HG03097 (cell line): ENCODE results near the gene EHMT1.

Source experiments
- ATAC-seq: cut with Tn5 transposase; IDR thresholded peaks from one replicate; pipeline ENCODE4 v1.9.1; 2021; ENCODE audit not compliant: unreplicated experiment, low FRiP score

EHMT1 gene

DNA sequence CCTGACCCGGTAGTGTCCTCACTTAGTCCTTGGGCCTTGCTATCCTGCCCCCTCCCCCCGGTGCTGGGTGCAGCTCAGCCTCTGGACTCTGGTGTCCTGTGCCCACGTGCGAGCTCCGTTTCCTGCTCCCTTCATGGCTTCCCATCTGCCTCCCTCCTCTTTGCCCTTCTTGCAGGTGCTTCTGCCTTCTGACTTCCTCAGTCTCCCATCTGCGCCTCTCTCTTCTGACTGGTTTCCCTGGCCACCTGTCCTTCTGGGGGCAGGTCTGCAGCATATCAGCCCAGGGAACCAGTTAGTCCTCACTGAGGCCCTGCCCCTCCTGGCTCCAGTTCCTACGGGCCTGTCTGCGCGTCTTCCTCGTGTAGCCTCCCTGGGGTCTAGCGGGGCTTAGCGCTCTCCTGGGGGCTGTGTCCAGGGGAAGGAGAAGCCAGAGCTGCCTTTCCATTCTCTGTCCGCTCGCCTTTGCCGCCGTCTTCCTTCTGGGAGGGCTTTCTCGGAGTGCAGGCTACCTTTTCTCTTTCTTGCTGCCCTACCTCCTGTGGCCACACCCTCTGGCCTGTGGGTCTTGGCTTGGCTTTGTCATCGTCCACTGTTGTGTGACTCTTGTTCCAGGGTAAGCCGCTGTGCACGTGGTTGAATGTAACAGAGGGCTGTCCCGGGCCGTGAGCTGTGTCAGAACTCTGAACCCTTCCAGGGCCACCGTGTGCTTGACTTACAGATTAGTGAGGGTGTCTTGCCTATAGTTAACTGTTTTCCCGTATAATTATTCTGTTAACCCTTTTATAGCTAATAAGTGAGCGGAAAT lies 51.8 kb downstream of the EHMT1 start:
- no peak for ATAC-seq

DNA sequence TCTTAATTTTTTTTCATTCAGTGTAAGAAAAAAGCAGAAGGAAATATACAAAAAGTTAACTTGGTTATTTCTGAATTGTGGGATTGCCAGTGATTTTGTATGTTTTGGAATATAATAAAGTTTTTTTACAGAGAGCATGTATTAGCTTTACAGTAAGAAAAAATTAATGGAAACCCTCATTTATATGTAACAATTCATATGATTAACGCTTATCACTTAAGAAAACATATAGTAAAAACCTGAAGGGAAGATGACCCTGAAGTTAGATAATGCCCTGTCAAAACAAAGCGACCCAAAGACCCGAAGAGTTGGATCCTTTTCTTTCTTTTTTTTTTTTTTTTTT lies 52.4 kb downstream of the EHMT1 start:
- ATAC-seq: no peak

DNA sequence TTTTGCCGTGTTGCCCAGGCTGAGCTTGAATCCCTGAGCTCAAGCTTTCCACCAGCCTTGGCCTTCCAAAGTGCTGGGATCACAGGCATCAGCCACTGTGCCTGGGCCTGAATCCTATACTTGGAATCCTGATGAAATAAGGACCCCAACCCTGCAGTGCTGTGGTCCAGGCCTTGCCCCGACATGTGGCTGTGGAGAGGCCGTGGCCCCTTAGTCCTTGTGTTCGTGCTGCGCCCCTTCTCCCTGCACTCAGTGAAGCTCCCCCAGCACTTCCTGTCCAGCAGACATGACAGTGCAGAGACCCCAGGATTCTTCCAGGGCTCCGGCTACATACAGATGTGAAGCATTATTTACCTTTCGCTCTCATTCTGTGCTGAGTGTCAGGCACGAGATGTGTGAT lies 52.9 kb downstream of the EHMT1 start:
- ATAC-seq: no peak

DNA sequence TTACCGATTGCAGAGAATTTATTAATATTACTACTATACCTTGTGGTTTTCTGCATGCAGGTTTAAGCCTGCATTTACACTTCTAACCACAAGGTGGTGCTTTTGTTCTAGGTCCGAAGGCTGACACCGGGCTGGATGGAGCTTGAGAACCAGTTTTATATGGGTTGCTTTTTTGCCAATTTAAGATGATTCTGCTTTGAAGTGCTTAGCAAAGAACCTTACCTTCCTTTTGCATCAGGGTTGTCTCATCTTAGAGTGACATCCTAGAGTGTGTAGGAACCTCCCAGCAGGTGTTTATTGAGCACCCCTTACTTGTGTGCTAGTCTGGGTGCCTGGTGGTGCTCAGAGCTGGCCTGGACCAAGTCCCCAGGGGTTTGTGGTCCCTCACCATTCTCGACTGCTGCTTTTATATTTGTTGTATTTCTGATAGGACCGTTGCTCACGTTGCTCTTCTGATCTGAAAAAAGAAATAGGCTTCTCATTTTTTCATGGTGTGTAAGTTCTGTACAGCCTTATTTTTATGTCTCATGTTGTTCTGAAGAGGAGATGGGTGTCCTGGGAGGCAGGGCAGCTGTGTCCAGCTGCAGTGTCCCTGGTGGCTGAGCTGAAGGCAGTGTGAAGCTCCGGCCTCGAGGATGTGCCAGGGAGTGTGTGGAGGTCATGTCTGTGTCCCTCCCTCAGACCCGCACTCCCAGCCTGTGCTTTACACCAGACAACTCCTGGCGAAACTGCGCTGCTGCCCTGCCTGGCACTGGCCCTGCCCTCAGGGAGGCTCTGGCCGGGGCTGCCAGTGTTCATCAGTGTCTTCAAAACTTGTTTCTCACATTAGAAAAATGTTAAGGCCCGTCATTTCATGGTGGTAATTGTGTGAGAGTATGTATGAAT lies 54.3 kb downstream of the EHMT1 start:
- ATAC-seq: no peak

DNA sequence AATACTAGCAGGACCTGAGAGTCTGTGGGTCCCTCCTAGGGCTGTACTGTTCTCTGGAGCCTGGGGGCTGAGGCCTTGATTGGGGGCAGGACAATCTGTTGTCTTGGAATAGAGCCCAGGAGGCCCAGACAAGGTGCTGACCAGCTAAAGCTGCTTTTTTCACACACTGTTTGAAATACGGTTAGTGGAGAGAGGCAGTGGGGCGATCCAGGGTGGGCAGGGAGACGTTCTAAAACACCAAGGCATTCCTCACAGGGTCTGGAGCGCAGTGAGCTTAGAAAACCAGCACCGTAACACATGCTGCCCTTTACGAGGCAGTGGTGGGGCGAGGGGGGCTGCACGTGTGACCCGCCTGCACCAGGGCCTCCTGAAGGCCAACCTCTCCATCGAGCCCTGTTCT lies 55.1 kb downstream of the EHMT1 start:
- ATAC-seq: no peak

DNA sequence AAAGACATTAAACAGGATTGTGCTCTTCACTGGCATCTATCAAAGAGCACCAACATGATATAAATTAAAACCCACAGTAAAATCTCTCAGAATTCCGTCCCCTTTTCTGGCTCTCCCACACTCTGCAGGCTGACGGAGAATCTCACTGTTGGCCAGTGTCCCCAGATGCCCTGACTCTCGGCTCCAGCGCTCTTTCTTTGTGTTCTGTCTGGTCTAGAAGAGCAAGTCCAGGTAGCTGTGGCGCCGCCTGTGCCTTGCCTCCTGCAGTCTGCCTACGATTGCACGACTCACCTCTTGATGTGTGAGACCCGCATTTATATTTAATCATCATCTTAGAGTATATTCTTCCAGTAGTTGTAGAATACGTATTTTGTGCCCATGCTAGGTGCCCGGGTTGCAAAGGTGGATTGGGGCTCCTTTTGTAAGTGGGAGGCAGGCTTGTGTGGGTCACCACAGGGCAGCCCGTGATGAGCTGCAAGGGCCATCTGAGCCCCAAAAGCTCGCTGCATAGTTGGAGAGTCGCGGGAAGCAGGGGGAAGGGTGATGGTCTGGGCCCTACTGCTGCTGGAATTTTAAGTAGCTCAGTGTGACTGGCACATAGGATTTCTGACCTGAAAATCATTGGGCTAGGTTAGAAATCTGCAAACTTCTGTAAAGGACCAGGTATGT lies 55.6 kb downstream of the EHMT1 start:
- ATAC-seq: no peak

DNA sequence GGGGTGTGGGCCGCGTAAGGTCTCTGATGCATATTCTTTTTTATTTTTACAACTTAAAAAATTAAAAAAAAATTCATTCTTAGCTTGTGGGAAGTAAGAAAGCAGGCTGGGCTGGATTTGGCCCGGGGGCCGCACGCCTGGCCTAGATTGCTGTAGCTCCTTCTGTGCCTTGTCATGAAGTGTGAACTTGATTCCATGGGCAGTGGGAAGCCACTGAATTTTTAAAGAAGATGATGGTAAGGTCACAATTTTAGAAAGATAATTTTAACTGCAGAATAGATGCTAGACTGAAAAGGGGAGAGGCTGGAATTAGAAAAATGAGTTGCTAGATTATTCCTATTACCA lies 56.1 kb downstream of the EHMT1 start:
- no peak for ATAC-seq

DNA sequence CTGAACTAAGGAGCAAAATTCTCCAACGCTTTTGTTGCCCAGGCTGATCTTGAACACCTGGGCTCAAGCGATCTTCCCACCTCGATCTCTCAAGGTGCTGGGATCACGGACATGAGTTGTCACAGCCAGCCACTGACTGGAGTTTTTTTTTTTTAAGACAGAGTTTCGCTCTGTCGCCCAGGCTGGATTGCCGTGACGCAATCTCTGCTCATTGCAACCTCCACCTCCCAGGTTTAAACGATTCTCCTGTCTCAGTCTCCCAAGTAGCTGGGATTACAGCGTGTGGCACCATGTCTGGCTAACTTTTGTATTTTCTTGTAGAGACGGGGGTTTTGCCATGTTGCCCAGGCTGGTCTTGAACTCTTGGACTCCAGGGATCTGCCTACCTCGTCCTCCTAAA lies 58.2 kb downstream of the EHMT1 start:
- no peak for ATAC-seq

DNA sequence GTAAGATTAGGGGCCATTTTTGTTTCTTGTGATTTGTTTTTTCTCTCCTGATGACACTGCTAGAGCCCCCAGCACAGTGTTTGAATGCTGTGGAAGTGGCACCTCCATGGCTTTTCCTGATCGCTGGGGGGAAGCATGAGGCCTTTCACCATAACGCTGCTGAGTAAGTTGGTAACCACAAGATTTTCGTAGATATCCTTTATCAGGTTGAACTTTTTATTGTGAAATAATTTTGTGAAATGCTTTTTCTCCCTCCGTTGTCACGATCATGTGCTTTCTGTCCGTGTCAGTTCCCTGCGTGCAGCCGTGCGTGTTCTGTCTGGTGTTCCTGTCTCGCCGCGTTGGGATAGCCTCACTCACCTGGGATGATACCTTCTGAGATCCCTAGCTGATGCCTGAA lies 59.4 kb downstream of the EHMT1 start:
- no peak for ATAC-seq

DNA sequence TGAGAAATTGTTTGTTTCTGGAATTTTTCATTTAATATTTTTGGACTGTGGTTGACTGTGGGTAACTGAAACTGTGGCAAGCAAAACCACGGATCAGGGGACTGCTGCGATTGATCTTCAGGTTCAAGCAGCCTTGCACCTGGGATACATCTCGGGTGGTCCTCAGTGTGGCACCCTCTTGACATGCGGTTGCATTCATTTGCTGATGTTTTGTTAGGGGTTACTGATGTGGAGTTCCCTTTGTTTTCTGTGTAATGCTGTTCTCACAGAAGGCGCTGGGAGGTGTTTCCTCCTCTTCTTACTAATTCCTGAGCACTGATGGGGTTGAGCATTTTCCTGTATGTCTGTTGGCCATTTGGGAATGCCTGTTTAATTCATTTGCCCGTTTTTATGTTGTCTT lies 60.4 kb downstream of the EHMT1 start:
- no peak for ATAC-seq

DNA sequence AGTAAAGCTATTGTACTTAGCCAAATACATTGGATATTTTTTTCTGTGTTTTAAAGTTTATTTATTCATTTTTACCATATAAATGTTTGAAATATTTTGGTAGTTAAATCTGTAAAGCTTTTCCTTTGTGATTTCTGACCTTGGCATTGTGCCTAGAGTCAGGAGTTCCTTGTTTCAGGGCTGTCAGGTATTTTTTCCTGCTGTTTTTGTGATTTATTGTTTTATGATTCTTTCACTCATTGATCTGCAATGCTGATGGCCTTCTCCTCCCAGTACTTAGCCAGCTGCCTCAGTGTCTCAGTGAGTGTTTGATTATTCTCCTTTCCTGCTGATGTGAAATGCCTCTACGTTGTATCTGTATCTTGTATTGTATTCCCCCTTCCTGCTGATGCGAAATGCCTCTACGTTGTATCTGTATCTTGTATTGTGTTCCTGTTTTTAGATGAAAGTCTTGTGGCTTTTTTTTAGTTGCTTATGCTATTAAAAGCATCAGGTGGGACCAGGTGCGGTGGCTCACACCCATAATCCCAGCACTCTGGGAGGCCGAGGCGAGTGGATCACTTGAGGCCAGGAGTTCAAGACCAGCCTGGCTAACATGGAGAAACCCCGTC lies 61.0 kb downstream of the EHMT1 start:
- ATAC-seq: no peak

DNA sequence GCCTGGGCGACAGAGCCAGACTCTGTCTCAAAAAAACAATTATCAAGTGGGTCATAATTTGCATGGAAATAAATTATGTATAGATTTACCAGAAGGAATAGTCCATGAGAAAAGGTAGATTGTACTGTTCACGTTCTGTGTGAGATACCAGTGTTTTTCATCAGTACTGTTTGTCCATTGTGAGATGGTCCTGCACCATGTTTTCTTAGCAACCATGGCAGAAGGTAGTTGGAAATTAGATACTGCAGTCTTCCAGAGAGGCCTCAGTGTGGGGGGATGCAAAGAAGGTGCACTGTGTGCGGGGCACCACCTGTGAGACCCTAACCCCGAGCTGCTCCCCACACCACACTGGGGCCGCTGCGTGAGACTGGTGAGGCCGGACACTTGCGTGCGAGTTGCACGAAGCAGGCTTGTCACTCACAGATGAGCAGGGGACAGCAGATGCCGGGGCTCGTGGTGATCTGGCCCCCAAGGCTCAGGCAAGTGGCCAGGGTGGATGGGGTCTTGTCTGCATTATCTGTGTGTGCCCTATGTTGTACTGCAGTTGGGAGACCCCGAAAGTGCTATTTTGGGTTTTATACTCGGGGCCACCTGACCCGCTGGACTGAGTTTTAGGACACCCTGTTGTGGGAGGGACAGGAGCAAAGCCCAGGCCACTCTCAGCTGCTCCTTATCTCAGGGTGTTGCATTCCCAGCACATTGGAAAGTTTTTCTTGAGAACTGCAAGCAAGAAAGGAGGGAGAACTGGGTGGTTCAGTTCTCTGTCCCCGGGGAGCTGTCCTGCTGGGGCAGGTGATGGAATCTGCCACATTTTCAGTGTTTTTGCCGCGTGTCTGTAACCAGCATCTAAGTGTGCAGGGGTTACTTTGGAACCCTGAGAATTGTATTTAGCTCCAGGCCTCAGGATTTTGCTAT lies 61.9 kb downstream of the EHMT1 start:
- no peak for ATAC-seq

DNA sequence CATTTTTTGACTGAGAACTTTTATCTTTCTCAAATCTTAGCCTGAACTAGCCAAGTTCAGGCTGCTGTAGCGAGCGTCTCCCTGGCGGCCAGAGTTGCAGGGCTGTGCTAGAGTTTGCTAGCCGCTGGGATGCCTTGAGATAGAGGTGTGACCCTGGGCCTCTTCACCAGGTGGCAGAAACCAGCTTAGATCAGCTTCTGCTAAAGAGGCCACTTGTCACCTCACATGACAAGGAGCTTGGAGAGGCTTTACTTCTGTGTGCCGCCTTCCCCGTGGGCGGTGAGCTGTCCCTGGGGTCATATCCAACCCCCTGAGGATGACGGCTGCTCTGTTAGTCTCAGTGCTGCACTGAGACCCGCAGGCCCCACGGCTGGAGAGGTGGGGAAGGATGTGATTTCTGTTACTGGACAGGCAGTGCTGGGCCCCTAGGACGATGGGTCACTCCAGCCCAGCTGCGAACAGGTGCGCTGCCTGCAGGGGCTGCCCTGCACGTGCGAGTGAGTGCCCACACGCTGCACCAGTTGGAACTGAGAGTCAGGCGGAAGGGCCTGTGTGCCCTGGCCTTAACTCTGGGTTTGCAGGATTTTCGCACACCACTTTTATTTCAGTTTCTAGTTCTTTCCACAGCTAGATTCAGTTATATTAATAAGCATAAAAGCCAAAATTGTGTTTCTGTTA lies 63.8 kb downstream of the EHMT1 start:
- no peak for ATAC-seq

DNA sequence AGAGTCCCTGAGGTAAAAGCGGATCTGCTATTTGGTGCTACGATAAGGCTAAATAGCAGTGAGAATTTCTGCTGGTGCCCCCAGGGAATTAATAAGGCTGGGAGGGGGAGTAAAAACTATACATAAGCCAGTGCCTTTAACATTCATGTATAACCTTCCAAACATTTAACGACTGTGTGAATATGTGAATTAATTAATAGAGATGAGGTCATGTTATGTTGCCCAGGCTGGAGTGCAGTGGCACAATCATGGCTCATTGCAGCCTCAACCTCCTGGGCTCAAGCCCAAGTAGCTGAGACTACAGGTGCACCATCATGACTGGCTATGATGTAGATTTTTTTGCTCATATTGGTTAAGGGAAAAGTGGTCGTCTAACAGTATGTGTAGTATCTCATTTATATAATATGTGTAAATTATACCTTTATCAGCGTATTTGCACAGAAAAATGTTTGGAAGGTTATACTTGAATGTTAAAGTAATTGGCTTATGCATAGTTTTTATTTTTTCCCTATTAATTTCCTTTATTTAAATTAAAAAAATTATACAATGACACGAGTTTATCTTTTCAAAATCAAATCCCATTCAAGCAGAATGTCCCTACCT lies 64.6 kb downstream of the EHMT1 start:
- ATAC-seq: no peak

DNA sequence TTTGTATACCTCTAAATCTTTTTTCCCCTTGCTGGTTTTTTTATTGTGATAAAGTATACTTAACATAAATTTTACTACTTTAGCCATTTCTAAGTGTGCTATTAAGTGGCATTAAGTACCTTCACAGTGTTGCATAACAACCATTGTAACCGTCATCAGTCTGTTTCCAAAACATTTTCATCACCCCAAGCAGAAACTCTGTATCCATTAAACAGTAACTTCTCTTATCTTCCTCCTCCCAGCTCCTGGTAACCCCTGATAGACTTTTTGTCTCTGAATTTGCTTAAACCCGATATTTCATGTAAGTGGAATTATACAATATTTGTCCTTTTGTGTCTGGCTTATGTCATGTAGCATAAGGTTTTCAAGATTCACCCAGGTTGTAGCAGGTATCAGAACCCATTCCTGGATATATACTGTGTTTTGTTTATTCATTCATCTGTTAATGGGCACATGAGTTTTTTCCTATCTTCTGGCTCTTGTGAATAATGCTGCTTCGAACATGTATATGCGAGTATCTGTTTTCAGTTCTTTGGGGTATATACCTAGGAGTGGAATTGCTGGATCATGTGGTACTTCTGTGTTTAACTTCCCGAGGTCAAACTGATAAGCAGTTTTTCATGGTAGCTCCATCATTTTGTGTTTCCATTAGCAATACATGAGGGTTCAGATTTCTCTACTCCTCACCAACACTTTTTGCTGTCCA lies 66.4 kb downstream of the EHMT1 start:
- ATAC-seq: no peak

DNA sequence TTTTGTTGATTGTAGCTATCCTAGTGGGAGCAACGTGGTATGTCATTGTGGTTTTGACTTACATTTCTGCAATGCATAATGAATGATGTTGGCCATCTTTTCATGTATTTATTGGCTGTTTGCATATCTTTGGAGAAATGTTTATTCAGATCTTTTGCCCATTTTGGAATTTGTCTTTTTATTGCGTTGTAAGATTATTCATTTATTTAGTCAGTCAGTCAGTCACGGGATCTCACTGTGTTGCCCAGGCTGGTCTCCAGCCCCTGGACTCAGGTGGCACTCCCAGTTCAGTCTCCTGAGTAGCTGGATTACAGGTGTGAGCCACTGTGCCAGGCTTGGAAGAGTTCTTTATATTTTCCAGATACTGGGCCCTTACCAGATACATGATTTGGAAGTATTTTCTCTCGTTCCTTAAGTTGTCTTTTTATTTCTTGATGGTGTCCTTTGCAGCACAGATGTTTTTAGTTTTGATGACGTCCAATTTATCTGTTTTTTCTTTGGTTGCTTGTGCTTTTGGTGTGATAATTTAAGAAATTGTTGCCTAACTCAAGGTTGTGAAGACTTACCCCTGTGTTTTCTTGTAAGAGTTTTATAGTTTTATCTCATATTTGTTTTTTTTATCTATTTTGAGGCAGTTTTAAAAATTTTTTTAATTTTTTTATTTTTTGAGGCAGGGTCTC lies 67.1 kb downstream of the EHMT1 start:
- no peak for ATAC-seq

DNA sequence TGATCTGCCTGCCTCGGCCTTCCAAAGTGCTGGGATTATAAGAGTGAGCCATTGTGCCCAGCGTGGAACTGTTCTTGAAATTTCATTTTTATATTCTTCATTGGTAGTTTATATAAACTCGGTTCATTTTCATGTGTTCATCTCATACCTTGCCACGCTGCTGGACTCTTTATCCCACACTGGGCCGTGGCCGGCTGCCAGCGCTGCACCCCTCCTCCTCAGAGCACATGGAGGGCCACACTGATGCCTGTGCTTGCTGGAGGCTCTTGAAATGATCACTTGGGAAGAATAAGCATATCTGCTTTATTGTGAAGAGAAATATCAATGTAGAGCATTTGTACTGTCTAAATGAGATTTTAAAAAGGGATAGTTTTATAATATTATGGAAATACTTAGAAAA lies 69.5 kb downstream of the EHMT1 start:
- ATAC-seq: no peak

DNA sequence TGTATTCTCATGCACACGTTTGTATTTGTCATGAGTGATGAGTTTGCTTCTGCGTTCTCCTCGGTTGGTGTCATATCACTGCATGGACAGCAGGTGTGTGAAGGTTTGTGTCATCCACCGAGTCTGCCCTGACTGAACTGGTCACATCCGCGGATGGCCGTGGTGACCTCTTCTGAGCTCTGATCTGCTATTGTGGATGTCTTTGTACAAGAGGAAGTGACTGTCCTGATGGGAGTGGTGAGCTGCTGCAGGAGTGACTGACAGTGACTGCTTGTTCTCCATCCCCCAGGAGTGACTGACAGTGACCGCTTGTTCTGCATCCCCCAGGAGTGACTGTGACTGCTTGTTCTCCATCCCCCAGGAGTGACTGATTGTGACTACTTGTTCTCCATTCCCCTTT lies 69.9 kb downstream of the EHMT1 start:
- no peak for ATAC-seq
